OCI-LY7 (cell line): Measurements from ENCODE around the gene TALDO1. TPM values are rescaled to one million over a fixed set of nuclear protein-coding genes. Genes with fewer than 3 reads are reported as not detected.

Experiments
- BruUV-seq: library from RNA; stranded (reverse); fragments of 400-500 nt; replicated peaks from 2 replicates; lab custom pipeline; 2021; lab: Mats Ljungman, UMichigan
- CTCF ChIA-PET: fragments of 300-600 bp; sonication (Branson Sonifier 250); formaldehyde crosslinking; loops from one replicate; lab custom pipeline; 2022; ENCODE audit warnings: antibody characterized with exemption; ENCODE audit not compliant: unreplicated experiment; lab: Charles Lee
- POLR2A ChIA-PET: fragments of 300-600 bp; sonication (Branson Sonifier 250); formaldehyde crosslinking; loops from one replicate; lab custom pipeline; 2022; ENCODE audit warnings: antibody characterized with exemption; lab: Charles Lee
- DNase-seq: peaks from one replicate; pipeline ENCODE4 v3.0.0-alpha.2; 2015; ENCODE audit warnings: low spot score
- H2AFZ ChIP-seq: fragments of 200-600 bp; sonication (generic), shearing (Covaris generic); 2 replicates; pipeline ENCODE4 v1.6.1; 2014; ENCODE audit warnings: mild to moderate bottlenecking, antibody characterized with exemption, low read length, moderate library complexity
- H3K27ac ChIP-seq: fragments of 200-600 bp; sonication (generic); 2 replicates; pipeline ENCODE4 v1.5.1; 2014; ENCODE audit warnings: mixed run types, low read depth, mild to moderate bottlenecking, moderate library complexity, low read length, inconsistent platforms; ENCODE audit not compliant: poor library complexity, severe bottlenecking
- H3K36me3 ChIP-seq: fragments of 200-600 bp; sonication (generic); 2 replicates; pipeline ENCODE4 v1.6.1; 2014; ENCODE audit warnings: mild to moderate bottlenecking, antibody characterized with exemption, low read length, moderate library complexity, mixed read lengths; ENCODE audit not compliant: insufficient read depth
- H3K4me1 ChIP-seq: fragments of 200-600 bp; sonication (generic); 2 replicates; pipeline ENCODE4 v1.5.1; 2014; ENCODE audit warnings: mild to moderate bottlenecking, low read length; ENCODE audit not compliant: insufficient read depth, poor library complexity, severe bottlenecking
- H3K4me2 ChIP-seq: fragments of 200-600 bp; sonication (generic); 2 replicates; pipeline ENCODE4 v1.6.1; 2014; ENCODE audit warnings: mild to moderate bottlenecking, low read length
- H3K4me3 ChIP-seq: fragments of 200-600 bp; sonication (generic); 2 replicates; pipeline ENCODE4 v1.5.1; 2014; ENCODE audit warnings: mild to moderate bottlenecking, low read depth, low read length; ENCODE audit not compliant: poor library complexity, severe bottlenecking
- H3K79me2 ChIP-seq: fragments of 200-600 bp; sonication (generic); 2 replicates; pipeline ENCODE4 v1.6.1; 2016; ENCODE audit warnings: low read depth, mild to moderate bottlenecking, low read length, moderate library complexity, mixed read lengths; ENCODE audit not compliant: insufficient read depth
- H3K9me2 ChIP-seq: fragments of 200-600 bp; sonication (generic); 2 replicates; pipeline ENCODE4 v1.6.1; 2016; ENCODE audit warnings: mild to moderate bottlenecking, low read length, mixed read lengths; ENCODE audit not compliant: insufficient read depth
- H3K9me3 ChIP-seq: fragments of 200-600 bp; sonication (generic); 2 replicates; pipeline ENCODE4 v1.6.1; 2014; ENCODE audit warnings: mild to moderate bottlenecking, mixed run types, low read length, mixed read lengths
- H4K20me1 ChIP-seq: fragments of 200-600 bp; sonication (generic); 2 replicates; pipeline ENCODE4 v1.6.1; 2014; ENCODE audit warnings: mild to moderate bottlenecking, antibody characterized with exemption, low read length, moderate library complexity, mixed read lengths; ENCODE audit not compliant: insufficient read depth
- CTCF ChIP-seq: fragments of 200-600 bp; sonication (generic); conservative IDR thresholded peaks from 2 replicates; pipeline ENCODE4 v1.5.1; 2014; ENCODE audit warnings: mild to moderate bottlenecking, antibody characterized with exemption, low read length, moderate library complexity, mixed read lengths
- EZH2phosphoT487 ChIP-seq: fragments of 200-600 bp; sonication (generic); IDR thresholded peaks from 2 replicates; pipeline ENCODE4 v1.6.1; 2018; ENCODE audit warnings: low read depth, borderline replicate concordance, mild to moderate bottlenecking, mixed run types, antibody characterized with exemption, low read length, moderate library complexity, mixed read lengths
- intact Hi-C: fragments of 100-400 bp; cut with micrococcal nuclease; formaldehyde crosslinking; loops from one replicate; pipeline ENCODE4 v1.10.0; 2022; ENCODE audit not compliant: unreplicated experiment
- total RNA-seq, 2 experiments: library from RNA; depleted of rRNA in 1 of 2; stranded (reverse); fragments of >200 nt in 1 of 2; shearing (Covaris generic) in 1 of 2; gene quantifications; 2 replicates each; pipeline ENCODE4 v1.2.3, GENCODE V29; 2014 to 2022

TALDO1 gene
- total RNA-seq, 2 experiments from 2014 or later: 172 to 226 TPM

DNA sequence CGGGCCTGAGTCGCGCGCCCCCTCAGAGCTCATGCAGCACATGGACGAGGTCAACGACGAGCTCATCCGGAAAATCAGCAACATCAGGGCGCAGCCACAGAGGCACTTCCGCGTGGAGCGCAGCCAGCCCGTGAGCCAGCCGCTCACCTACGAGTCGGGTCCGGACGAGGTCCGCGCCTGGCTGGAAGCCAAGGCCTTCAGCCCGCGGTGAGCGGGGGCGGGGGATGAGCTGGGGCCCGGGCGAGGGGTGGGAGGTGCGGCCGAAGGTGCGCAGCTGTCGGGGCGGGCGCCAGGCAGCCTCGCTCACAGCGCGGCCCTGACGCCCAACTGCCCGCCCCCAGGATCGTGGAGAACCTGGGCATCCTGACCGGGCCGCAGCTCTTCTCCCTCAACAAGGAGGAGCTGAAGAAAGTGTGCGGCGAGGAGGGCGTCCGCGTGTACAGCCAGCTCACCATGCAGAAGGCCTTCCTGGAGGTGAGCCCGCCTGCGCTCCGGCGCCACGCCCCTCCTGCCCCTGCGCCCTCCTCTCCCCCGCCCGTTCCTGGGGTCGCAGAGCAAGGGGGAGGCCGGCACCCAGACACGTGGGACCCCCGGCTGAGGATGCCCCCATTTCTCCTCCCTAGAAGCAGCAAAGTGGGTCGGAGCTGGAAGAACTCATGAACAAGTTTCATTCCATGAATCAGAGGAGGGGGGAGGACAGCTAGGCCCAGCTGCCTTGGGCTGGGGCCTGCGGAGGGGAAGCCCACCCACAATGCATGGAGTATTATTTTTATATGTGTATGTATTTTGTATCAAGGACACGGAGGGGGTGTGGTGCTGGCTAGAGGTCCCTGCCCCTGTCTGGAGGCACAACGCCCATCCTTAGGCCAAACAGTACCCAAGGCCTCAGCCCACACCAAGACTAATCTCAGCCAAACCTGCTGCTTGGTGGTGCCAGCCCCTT, 20.7 kb upstream of the TALDO1 start:
- TF ChIP-seq CTCF (no peak), EZH2phosphoT487 (no peak)
- peak overlapping the region; percentile 65 for H3K4me2 ChIP-seq
- no peaks in the 10 kb centered on the region for H4K20me1 ChIP-seq
- H3K4me1 ChIP-seq: peaks cover 51% of the 10 kb centered on the region
- DNase-seq: peak; percentile 62
- BruUV-seq: no TSS peak
- peak overlapping the region; percentile 48 for H3K4me3 ChIP-seq
- H3K36me3 ChIP-seq: no peaks in the 10 kb centered on the region
- H3K79me2 ChIP-seq: no peaks in the 10 kb centered on the region
- ChIA-PET CTCF (interaction anchor here (0.6 to 1.2 kb wide), 4 partner anchors 21 to 136 kb away, joined by 3 to 5 read pairs (median 3); partner anchors contain the start of genes DEAF1, TALDO1 and TMEM80), POLR2A (interaction anchor here (0.6 to 2.7 kb wide), 7 partner anchors 14 to 184 kb away, joined by 3 to 7 read pairs (median 3); partner anchors contain the start of genes TALDO1 and TMEM80)
- intact Hi-C loops: no loop called here
- H3K9me3 ChIP-seq: no peaks in the 10 kb centered on the region
- no peak overlapping the region for H3K27ac ChIP-seq
- H2AFZ ChIP-seq: peak overlapping the region; percentile 26; the same call in 1 of the 2 replicates
- H3K9me2 ChIP-seq: no peaks in the 10 kb centered on the region

- intact Hi-C loops: no loop called here
- BruUV-seq: no TSS peak
- no peak overlapping the region for H2AFZ ChIP-seq
- CTCF ChIA-PET: no interaction called here
- TF ChIP-seq CTCF (no peak), EZH2phosphoT487 (no peak)
- POLR2A ChIA-PET: interaction anchor here (1.0 to 1.1 kb wide), 2 partner anchors 18 to 68 kb away, joined by 3 read pairs; no protein-coding TSS in a partner anchor
- H3K4me3 ChIP-seq: no peak overlapping the region
- no peaks in the 10 kb centered on the region for H3K9me2 ChIP-seq
- H3K79me2 ChIP-seq: no peaks in the 10 kb centered on the region
- no peak overlapping the region for H3K4me2 ChIP-seq
- no peak overlapping the region for H3K27ac ChIP-seq
- H3K9me3 ChIP-seq: no peaks in the 10 kb centered on the region
- no peak for DNase-seq
- peaks cover 43% of the 10 kb centered on the region for H3K4me1 ChIP-seq
- H3K36me3 ChIP-seq: no peaks in the 10 kb centered on the region
- H4K20me1 ChIP-seq: no peaks in the 10 kb centered on the region
Observed at GRCh38 chr11:727281-727701, 20.0 kb upstream of the TALDO1 start.
